IMR-90 (cell line): Measurements from ENCODE around the gene TWSG1. TPM values are rescaled to one million over a fixed set of nuclear protein-coding genes. Genes with fewer than 3 reads are reported as not detected.

Source experiments
- ATAC-seq: fragments of 200-7000 bp; cut with Tn5 transposase; 2 replicates; pipeline ENCODE4 v1.9.1; 2020; ENCODE audit warnings: low read depth, mild to moderate bottlenecking, moderate library complexity
- BruUV-seq: library from RNA; stranded (reverse); fragments of 400-500 nt; replicated peaks from 2 replicates; lab custom pipeline; 2021; lab: Mats Ljungman, UMichigan
- CTCF ChIA-PET: fragments of 300-600 bp; formaldehyde crosslinking; extraction: SDS; loops from one replicate; lab custom pipeline; 2021; ENCODE audit warnings: antibody characterized with exemption; lab: Yijun Ruan, JAX
- POLR2A ChIA-PET: fragments of 300-600 bp; sonication (Branson Sonifier 250); formaldehyde crosslinking; loops from one replicate; lab custom pipeline; 2022; ENCODE audit warnings: antibody characterized with exemption; ENCODE audit not compliant: unreplicated experiment; lab: Charles Lee
- DNase-seq: peaks from one replicate; pipeline ENCODE4 v3.0.0; 2013
- H2AFZ ChIP-seq: replicated peaks from 2 replicates; pipeline ENCODE3; 2013; ENCODE audit warnings: low read length, mild to moderate bottlenecking; ENCODE audit not compliant: poor library complexity
- H2AK5ac ChIP-seq: 2 replicates; pipeline ENCODE4 v1.6.1; 2013; ENCODE audit warnings: low read depth, low read length, inconsistent platforms
- H2AK9ac ChIP-seq: replicated peaks from 2 replicates; pipeline ENCODE3; 2013; ENCODE audit warnings: mild to moderate bottlenecking, low read depth, low read length, moderate library complexity; ENCODE audit not compliant: poor library complexity
- H2BK120ac ChIP-seq: 2 replicates; pipeline ENCODE4 v1.6.1; 2013; ENCODE audit warnings: low read depth, low read length, inconsistent platforms
- H2BK15ac ChIP-seq: 3 replicates; pipeline ENCODE4 v1.6.1; 2013; ENCODE audit warnings: low read depth, low read length, inconsistent platforms
- H2BK20ac ChIP-seq: 2 replicates; pipeline ENCODE4 v1.6.1; 2013; ENCODE audit warnings: low read depth, mild to moderate bottlenecking, inconsistent platforms, low read length, moderate library complexity
- H2BK5ac ChIP-seq: 2 replicates; pipeline ENCODE4 v1.6.1; 2013; ENCODE audit warnings: mild to moderate bottlenecking, low read depth, low read length, inconsistent platforms; ENCODE audit not compliant: poor library complexity, severe bottlenecking
- H3K14ac ChIP-seq: replicated peaks from 2 replicates; pipeline ENCODE4 v1.6.1; 2013; ENCODE audit warnings: low read depth, low read length, inconsistent platforms
- H3K18ac ChIP-seq: 2 replicates; pipeline ENCODE4 v1.6.1; 2013; ENCODE audit warnings: low read depth, low read length, control low read depth
- H3K23ac ChIP-seq: 2 replicates; pipeline ENCODE4 v1.6.1; 2013; ENCODE audit warnings: low read depth, low read length, inconsistent platforms
- H3K27ac ChIP-seq: 2 replicates; pipeline ENCODE4 v1.5.1; 2013; ENCODE audit warnings: mild to moderate bottlenecking, control low read depth, low read length; ENCODE audit not compliant: insufficient read depth
- H3K27me3 ChIP-seq: 2 replicates; pipeline ENCODE4 v1.6.1; 2013; ENCODE audit warnings: low read length; ENCODE audit not compliant: control insufficient read depth, insufficient read depth
- H3K36me3 ChIP-seq: 2 replicates; pipeline ENCODE4 v1.6.1; 2013; ENCODE audit warnings: low read length, mixed read lengths; ENCODE audit not compliant: control insufficient read depth, insufficient read depth
- H3K4ac ChIP-seq: 2 replicates; pipeline ENCODE4 v1.6.1; 2013; ENCODE audit warnings: low read depth, low read length, inconsistent platforms
- H3K4me1 ChIP-seq: 2 replicates; pipeline ENCODE4 v1.6.1; 2013; ENCODE audit warnings: low read length, mixed read lengths; ENCODE audit not compliant: control insufficient read depth, insufficient read depth
- H3K4me2 ChIP-seq: 2 replicates; pipeline ENCODE4 v1.6.1; 2013; ENCODE audit warnings: low read depth, mild to moderate bottlenecking, control low read depth, low read length, moderate library complexity
- H3K4me3 ChIP-seq: 2 replicates; pipeline ENCODE4 v1.5.1; 2013; ENCODE audit warnings: low read depth, mild to moderate bottlenecking, control low read depth, low read length, moderate library complexity; ENCODE audit not compliant: insufficient read depth
- H3K56ac ChIP-seq: 2 replicates; pipeline ENCODE4 v1.6.1; 2013; ENCODE audit warnings: low read length, inconsistent platforms; ENCODE audit not compliant: insufficient read depth; ENCODE audit errors: extremely low read depth
- H3K79me1 ChIP-seq, 2 experiments: 2 replicates each; pipeline ENCODE4 v1.6.1; 2013; ENCODE audit warnings: low read length in 2 of 2, inconsistent platforms in 1 of 2, low read depth in 1 of 2
- H3K9ac ChIP-seq: 2 replicates; pipeline ENCODE4 v1.6.1; 2013; ENCODE audit warnings: low read depth, low read length, control low read depth
- H3K9me1 ChIP-seq: 2 replicates; pipeline ENCODE4 v1.6.1; 2013; ENCODE audit warnings: low read length, inconsistent platforms; ENCODE audit not compliant: insufficient read depth
- H3K9me3 ChIP-seq: 2 replicates; pipeline ENCODE4 v1.6.1; 2013; ENCODE audit warnings: low read length; ENCODE audit not compliant: control insufficient read depth, insufficient read depth
- H4K20me1 ChIP-seq: 2 replicates; pipeline ENCODE4 v1.6.1; 2013; ENCODE audit warnings: low read length, inconsistent platforms; ENCODE audit not compliant: insufficient read depth
- H4K5ac ChIP-seq: 2 replicates; pipeline ENCODE4 v1.6.1; 2013; ENCODE audit warnings: mild to moderate bottlenecking, low read depth, low read length, control low read depth
- H4K8ac ChIP-seq, 2 experiments: 2 replicates each; pipeline ENCODE4 v1.6.1; 2013; ENCODE audit warnings: low read depth in 2 of 2, low read length in 2 of 2, control low read depth in 1 of 2, inconsistent platforms in 1 of 2
- H4K91ac ChIP-seq: 2 replicates; pipeline ENCODE4 v1.6.1; 2013; ENCODE audit warnings: low read depth, low read length, inconsistent platforms; ENCODE audit not compliant: insufficient read depth
- BHLHE40 ChIP-seq: fragments of 150-350 bp; IDR thresholded peaks from 2 replicates; pipeline ENCODE4 v1.6.1; 2016; ENCODE audit warnings: mild to moderate bottlenecking, low read depth, low read length
- CEBPB ChIP-seq: IDR thresholded peaks from 2 replicates; pipeline ENCODE4 v1.6.1; 2012; ENCODE audit warnings: low read depth, low read length, improper control_type of control experiment
- CHD1 ChIP-seq: IDR thresholded peaks from 2 replicates; pipeline ENCODE4 v1.6.1; 2012; ENCODE audit warnings: low read depth, low read length, improper control_type of control experiment
- FOS ChIP-seq: fragments of 150-350 bp; IDR thresholded peaks from 2 replicates; pipeline ENCODE4 v1.6.1; 2016; ENCODE audit warnings: low read depth, low read length
- MAFK ChIP-seq: IDR thresholded peaks from 2 replicates; pipeline ENCODE4 v1.6.1; 2012; ENCODE audit warnings: low read depth, low read length, improper control_type of control experiment
- MAZ ChIP-seq: IDR thresholded peaks from 2 replicates; pipeline ENCODE4 v1.6.1; 2012; ENCODE audit warnings: low read depth, mild to moderate bottlenecking, low read length, improper control_type of control experiment, moderate library complexity, borderline replicate concordance
- MXI1 ChIP-seq: IDR thresholded peaks from 2 replicates; pipeline ENCODE4 v1.6.1; 2012; ENCODE audit warnings: low read depth, mild to moderate bottlenecking, low read length, moderate library complexity, borderline replicate concordance
- NFE2L2 ChIP-seq: fragments of 150-350 bp; IDR thresholded peaks from 2 replicates; pipeline ENCODE4 v1.6.1; 2016; ENCODE audit warnings: low read depth, mild to moderate bottlenecking, low read length
- POLR2A ChIP-seq: IDR thresholded peaks from 2 replicates; pipeline ENCODE4 v1.6.1; 2012; ENCODE audit warnings: mild to moderate bottlenecking, low read depth, low read length
- RAD21 ChIP-seq: IDR thresholded peaks from 2 replicates; pipeline ENCODE4 v1.6.1; 2012; ENCODE audit warnings: low read length, improper control_type of control experiment
- RCOR1 ChIP-seq: IDR thresholded peaks from 2 replicates; pipeline ENCODE4 v1.6.1; 2012; ENCODE audit warnings: mild to moderate bottlenecking, low read length, improper control_type of control experiment; ENCODE audit not compliant: insufficient replicate concordance
- RFX5 ChIP-seq: IDR thresholded peaks from 2 replicates; pipeline ENCODE4 v1.8.0; 2012; ENCODE audit warnings: low read depth, mild to moderate bottlenecking, low read length, moderate library complexity
- SMC3 ChIP-seq: fragments of 150-350 bp; IDR thresholded peaks from 2 replicates; pipeline ENCODE4 v1.6.1; 2016; ENCODE audit warnings: low read depth, mild to moderate bottlenecking, antibody characterized with exemption, low read length, moderate library complexity
- WGBS, 2 experiments: methylation state at CpG; one replicate each; pipeline versions ENCODE4 v1.1.5 to v1.1.7; 2013; ENCODE audit warnings: missing lambda C conversion rate in 2 of 2; ENCODE audit not compliant: insufficient read length in 1 of 2; ENCODE audit errors: extremely low coverage in 2 of 2; 5-methylcytosine and 5-hydroxymethylcytosine counted together
- dilution Hi-C: fragments of 300-500 bp; cut with HindIII; formaldehyde crosslinking; loops from one replicate; pipeline ENCODE4 v1.14.3; 2018; ENCODE audit warnings: low sequenced_read_pairs; ENCODE audit not compliant: unreplicated experiment
- in situ Hi-C: fragments of 300-500 bp; cut with MboI; formaldehyde crosslinking; loops from 3 replicates; pipeline ENCODE4 v1.14.3; 2019; ENCODE audit warnings: low sequenced_read_pairs, inconsistent platforms, mixed read lengths
- intact Hi-C: fragments of 100-400 bp; cut with micrococcal nuclease; formaldehyde crosslinking; loops from 2 replicates; pipeline ENCODE4 v1.10.0; 2022
- polyA plus RNA-seq, 3 experiments: library from polyadenylated mRNA; depleted of rRNA; stranded (reverse); fragments of >200 nt; gene quantifications; 2 replicates each; pipeline ENCODE4 v1.2.3, GENCODE V29; 2012; ENCODE audit warnings: low replicate concordance in 1 of 3
- total RNA-seq: library from RNA; depleted of rRNA; stranded (reverse); fragments of >200 nt; gene quantifications from 2 replicates; pipeline ENCODE4 v1.2.3, GENCODE V29; 2012
- TF ChIP-seq, protein P1 (sequence below): fragments of 150-350 bp; IDR thresholded peaks from 2 replicates; pipeline ENCODE4 v1.6.1; 2016; ENCODE audit warnings: low read depth, mild to moderate bottlenecking, low read length, moderate library complexity, borderline replicate concordance
- TF ChIP-seq, protein P2 (sequence below): conservative IDR thresholded peaks from 2 replicates; pipeline ENCODE4 v1.5.1; 2012; ENCODE audit warnings: mild to moderate bottlenecking, low read depth, low read length, improper control_type of control experiment
- TF ChIP-seq, protein P3 (sequence below): fragments of 150-350 bp; IDR thresholded peaks from 2 replicates; pipeline ENCODE4 v1.6.1; 2017; ENCODE audit warnings: mild to moderate bottlenecking, antibody characterized with exemption, low read length, low read depth

TWSG1 gene
- total and polyA plus RNA-seq, 2 of the 4 experiments (the other 2 are of a cell fraction) = 80.4 to 115 TPM

DNA sequence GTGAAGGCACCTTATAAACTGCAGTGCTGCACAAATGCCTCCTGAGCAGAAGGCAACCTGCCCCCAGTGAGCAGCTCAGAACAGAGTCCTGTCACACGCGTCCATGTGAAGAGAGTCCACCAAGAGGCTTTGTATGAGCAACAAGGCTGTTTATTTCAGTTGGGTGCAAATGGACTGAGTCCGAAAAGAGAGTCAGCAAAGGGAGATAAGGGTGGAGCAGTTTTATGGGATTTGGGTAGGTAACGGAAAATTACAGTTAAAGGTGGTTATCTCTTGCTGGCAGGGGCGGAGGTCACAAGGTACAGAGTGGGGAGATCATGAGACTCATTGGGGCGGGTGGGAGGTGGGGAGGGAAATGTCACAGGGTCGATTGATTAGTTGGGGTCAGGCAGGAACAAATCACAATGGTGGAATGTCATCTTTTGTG is 87.3 kb downstream of the TWSG1 start:
- DNase-seq (no peak), ATAC-seq (no peak)
- POLR2A ChIA-PET = no interaction called here
- Histone ChIP-seq H2AFZ (no peak overlapping the region), H4K91ac (no peak overlapping the region), H2BK5ac (no peak overlapping the region), H3K4me2 (no peak overlapping the region), H2AK9ac (no peak overlapping the region), H3K18ac (no peak overlapping the region), H3K79me1 (no peaks in the 10 kb centered on the region), H3K9me1 (no peaks in the 10 kb centered on the region), H3K36me3 (no peaks in the 10 kb centered on the region), H4K8ac (no peak overlapping the region), H3K4ac (no peak overlapping the region), H2BK120ac (no peak overlapping the region), H3K9ac (no peak overlapping the region), H3K23ac (no peak overlapping the region), H4K5ac (no peak overlapping the region), H4K20me1 (no peaks in the 10 kb centered on the region), H2AK5ac (no peak overlapping the region), H3K27me3 (no peaks in the 10 kb centered on the region), H3K27ac (no peak overlapping the region), H3K4me1 (peaks cover 8% of the 10 kb centered on the region), H3K4me3 (no peak overlapping the region), H3K14ac (no peak overlapping the region), H2BK15ac (no peak overlapping the region), H3K56ac (no peak overlapping the region), H3K9me3 (peaks cover 13% of the 10 kb centered on the region), H2BK20ac (no peak overlapping the region)
- CTCF ChIA-PET = no interaction called here
- dilution Hi-C loops (no loop called here), intact Hi-C loops (no loop called here), in situ Hi-C loops (no loop called here)
- 95% methylated on average over 6 of the region's 7 CpGs; no CpG with 5 or more reads in 1 of the 2 experiments for WGBS, 2 experiments
- BruUV-seq = no TSS peak
- TF ChIP-seq SMC3 (no peak), BHLHE40 (no peak), MXI1 (no peak), FOS (no peak), RAD21 (no peak), CEBPB (no peak), NFE2L2 (no peak), MAFK (no peak), POLR2A (no peak), RCOR1 (no peak), CHD1 (no peak), MAZ (no peak), RFX5 (no peak)
- TF ChIP-seq, protein P1, sequence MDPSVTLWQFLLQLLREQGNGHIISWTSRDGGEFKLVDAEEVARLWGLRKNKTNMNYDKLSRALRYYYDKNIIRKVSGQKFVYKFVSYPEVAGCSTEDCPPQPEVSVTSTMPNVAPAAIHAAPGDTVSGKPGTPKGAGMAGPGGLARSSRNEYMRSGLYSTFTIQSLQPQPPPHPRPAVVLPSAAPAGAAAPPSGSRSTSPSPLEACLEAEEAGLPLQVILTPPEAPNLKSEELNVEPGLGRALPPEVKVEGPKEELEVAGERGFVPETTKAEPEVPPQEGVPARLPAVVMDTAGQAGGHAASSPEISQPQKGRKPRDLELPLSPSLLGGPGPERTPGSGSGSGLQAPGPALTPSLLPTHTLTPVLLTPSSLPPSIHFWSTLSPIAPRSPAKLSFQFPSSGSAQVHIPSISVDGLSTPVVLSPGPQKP = no peak
- TF ChIP-seq, protein P2, sequence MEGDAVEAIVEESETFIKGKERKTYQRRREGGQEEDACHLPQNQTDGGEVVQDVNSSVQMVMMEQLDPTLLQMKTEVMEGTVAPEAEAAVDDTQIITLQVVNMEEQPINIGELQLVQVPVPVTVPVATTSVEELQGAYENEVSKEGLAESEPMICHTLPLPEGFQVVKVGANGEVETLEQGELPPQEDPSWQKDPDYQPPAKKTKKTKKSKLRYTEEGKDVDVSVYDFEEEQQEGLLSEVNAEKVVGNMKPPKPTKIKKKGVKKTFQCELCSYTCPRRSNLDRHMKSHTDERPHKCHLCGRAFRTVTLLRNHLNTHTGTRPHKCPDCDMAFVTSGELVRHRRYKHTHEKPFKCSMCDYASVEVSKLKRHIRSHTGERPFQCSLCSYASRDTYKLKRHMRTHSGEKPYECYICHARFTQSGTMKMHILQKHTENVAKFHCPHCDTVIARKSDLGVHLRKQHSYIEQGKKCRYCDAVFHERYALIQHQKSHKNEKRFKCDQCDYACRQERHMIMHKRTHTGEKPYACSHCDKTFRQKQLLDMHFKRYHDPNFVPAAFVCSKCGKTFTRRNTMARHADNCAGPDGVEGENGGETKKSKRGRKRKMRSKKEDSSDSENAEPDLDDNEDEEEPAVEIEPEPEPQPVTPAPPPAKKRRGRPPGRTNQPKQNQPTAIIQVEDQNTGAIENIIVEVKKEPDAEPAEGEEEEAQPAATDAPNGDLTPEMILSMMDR = no peak
- TF ChIP-seq, protein P3, sequence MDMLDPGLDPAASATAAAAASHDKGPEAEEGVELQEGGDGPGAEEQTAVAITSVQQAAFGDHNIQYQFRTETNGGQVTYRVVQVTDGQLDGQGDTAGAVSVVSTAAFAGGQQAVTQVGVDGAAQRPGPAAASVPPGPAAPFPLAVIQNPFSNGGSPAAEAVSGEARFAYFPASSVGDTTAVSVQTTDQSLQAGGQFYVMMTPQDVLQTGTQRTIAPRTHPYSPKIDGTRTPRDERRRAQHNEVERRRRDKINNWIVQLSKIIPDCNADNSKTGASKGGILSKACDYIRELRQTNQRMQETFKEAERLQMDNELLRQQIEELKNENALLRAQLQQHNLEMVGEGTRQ = no peak
